ENCODE results near the gene TEX2.
"Not testable (repeated sequence)": the region's sequence is repeated elsewhere in the genome, so short reads cannot be mapped to it uniquely, and the experiment has no call there.

TEX2 gene

DNA sequence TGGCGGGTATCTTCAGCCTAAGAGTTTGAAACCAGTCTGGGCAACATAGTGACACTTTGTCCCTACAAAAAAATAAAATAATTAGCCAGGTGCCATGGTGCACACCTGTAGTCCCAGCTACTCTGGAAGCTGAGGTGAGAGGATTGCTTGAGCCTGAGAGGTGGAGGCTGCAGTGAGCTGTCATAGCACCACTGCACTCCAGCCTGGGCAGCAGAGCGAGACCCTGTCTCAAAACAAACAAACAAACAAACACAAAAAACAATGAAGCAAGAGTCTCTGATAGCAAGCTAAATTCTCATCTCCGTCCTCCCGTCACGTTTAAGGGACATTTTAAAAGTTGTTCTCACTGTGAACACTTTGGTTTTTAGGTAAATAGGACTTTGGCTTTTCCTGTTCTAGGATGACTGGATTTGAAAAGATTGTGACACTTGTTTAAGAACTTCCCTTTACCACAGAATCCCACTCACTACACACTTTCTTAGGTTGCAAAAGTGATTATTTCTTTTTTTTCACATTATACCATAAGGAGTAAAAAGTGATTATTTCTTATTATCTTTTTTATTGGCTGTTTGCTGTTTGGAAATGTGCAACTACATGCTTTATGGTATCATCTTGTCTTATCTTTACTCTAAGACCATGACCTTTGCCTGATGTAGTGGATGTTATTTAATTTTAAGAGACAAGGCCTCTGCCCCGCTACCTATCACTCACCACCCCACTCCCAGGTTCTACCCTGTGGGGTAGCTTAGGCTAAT lies 128.7 kb downstream of the TEX2 start:
- no peak for DNase-seq

DNA sequence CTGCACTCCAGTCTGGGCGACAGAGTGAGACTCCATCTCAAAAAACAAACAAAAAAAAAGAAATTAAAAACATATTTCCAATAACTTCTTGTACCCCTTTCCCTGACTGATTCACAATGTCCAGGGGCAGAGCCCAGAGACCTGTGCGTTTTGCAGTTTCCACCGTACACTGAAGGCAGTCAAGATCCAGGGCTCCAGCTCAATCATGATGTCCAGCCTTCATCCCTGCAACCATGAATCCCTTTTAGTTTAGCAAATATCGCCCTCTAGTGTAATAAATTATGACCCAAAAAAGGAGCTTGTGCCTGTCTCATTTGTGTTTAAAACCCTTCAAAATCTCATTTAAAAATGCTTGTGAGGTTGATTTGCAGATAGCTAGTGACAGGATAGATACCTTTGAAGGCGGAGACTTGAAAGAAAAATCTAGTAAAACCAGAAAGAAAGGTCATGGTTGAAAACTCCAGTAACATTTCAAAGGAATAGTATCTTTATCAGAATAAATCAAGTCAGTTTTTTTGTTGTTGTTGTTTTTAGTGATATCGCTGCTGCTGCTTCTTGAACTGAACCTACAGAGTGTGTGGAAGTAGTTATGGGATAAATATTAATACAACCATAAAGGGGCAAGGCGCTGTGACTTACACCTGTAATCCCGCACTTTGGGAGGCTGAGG lies 129.4 kb downstream of the TEX2 start:
- DNase-seq, result peak; percentile 72

DNA sequence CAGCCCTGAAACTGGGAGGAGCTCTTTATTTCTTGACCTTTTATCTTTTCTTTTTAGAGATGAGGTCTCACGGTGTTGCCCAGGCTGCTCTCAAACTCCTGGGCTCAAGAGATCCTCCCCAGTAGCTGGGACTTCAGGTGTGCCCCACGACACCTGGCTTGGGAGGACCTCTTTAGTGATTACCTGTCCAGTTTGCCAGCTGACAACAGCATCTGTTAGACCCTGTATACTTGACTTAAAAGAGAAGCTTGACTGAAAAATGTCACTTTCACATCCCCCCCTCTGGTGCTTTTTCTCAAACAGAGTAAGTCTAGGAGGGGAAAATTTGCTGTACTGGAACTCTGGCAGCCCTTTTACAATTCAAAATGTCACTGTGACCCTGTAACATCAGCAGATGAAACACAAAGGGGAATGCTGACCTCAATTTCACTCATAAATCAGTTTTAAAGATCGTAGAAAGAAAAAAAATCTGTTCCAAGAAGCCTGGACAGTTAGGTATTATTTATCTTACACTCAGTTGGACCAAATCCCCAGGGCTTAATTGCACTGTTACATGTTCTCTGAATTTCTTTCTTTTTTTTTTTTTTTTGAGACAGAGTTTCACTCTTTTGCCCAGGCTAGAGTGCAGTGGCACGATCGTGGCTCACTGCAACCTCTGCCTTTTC lies 131.3 kb downstream of the TEX2 start:
- no peak for DNase-seq

DNA sequence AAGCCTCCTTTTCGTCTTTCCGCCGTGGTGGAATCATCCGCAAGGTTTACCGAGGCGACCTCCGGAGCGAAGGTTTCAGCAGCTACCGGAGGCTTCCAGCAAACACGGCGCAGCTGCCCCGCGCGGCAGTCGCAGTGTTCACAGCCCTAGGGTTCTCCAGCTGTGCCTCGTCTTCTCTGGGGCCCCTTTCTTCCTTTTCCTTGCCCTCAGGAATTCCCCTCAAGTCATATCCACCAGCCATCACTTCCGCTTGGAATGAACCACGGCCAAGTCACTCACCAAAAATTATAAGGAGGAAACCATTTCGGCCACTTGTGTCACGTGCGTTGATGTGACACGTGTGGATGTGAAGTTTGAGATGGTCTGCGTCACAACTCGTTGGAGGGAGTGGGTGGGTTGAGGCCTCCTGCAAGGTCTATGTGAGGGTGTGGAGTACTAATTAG lies 132.5 kb downstream of the TEX2 start:
- peak; percentile 51 for DNase-seq

DNA sequence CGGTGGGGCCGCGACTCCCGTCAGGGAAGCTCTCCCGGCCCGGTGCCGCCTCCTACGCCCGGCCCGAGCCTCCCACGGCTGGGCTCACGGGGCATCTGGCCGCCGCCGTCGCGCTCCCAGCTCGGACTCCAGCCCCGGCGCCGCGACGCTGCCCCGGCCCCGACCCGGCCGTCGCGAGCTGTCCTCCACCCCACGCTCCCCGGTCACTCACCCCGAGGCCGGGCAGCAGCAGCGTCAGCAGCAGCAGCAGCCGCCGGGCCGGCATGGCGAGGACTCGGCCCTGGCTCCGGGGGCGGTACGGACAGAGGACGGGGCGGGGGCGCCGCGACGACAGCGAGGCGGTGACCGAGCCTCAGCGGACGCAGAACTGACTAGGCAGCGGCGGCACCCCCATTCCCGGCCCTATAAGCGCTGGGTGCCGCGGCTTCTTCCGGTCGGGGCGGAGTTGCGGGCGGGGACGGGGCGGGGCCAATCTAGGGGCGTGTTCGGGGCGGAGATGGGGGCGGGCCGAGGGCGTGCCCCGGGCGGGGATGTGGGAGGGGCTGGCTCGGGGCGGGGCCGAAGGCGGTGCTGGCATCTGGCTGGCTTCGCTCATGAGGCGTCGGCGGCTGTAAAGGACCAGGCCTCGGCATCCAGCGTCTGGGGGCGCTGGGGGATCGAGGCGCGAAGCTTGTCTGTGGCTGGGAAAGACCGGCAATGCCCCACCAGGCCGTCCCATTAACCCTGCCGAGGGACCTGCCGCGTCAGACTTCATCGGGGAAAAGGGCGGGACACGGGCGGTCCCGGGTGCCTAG lies 133.1 kb downstream of the TEX2 start, which contains the start of gene ERN1:
TSS of gene ERN1 (minus strand) at position 380 of the 794 bp plus-strand sequence. CDS start at position 265, 115 bp downstream.
- DNase-seq, result peak; percentile 92

DNA sequence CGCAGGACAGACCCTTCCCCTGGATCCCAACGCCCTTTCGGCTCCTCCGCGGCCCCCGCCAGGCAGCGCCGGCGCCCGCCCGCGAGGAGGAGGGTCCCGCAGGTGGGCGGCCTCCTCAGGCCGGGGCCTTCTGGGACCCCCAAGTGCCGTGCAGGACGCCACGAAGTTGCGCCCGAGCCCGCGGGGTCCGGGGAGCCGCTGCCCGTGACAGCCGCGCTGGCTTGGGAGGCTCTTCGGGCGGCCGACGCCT lies 133.6 kb downstream of the TEX2 start:
- DNase-seq, result no peak

DNA sequence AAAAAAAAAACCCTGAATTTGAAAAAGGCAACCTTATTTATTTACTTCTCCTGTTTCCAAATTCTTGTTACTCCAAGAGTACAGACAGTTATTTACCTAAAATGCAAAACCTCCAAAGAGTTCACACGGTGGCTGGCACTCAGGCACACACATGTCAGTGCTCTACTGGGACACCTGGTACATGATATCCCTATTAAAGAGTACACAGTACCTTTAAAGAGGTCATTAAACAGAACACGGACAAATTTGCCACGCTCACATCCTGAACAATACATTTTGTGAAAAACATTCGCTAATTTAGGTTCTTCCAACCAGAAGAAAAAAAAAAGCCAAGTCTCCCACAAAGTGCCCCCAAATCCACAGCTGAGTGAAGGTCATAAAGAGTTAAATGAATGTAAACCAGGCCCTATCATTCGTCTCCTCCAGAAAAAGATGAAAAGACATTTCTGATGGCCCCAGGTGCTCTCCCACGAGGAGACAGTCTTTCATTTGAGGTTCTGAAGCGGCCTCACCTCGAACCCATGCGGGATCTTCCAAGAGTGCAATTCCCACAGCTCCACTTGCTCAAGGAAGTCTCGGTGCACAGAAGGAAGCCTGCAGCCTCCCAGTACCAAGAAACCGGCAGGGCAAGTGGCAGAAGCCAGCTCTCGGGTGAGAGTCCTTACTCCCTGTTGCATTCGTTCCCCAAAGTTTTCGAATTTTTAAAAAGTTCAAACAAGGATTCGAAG lies 134.1 kb downstream of the TEX2 start:
- peak; percentile 38 for DNase-seq

DNA sequence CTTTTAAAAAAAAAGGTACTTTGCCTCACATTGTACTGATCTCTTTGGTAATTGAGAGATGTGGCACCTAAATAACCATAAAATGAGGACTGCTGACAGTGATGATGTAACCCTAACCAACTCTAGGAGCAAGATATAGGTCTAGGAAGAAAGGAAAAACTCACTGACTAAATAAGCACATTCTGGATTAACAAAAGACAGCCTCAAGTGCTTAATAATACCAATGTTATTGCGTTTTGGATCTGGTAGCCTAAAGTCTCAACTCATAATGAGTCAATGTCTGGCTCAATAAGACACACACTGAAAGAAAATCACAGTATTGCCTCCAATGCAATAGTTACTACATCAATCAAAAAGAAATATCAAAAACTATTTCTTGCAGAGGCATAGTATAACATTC lies 136.1 kb downstream of the TEX2 start:
- DNase-seq, result peak; percentile 59

DNA sequence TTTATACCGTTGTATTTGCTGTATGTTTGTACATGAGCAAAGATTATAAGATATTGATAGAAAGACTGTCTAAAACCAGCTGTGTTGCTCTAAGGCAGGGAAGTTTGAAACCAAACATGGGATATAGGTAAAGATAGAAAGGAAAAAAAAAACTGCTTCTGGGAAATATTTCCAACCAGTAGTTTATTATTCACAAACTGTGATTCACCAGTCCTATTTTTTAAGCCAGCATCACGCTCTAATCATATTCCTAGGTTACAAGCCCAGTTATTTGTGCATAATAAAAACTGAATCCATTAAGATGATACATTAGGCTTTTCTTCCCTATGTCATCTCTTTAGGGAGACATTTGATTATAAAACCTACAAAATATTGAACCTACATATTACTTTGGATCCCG lies 137.1 kb downstream of the TEX2 start:
- no peak for DNase-seq

DNA sequence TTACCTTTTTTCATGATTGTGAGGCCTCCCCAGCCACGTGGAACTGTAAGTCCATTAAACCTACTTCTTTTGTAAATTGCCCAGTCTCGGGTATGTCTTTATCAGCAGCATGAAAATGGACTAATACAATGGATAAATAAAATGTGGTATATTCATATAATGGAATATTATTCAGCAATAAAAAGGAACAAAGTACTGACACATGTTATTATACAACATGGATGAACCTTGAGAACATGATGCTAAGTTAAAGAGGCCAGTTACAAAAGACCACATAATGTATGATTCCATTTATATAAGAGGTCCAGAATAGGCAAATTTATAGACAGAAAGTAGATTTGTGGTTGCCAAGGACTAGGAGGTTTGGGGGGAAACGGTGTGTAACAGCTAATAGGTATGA lies 138.5 kb downstream of the TEX2 start:
- DNase-seq, result no peak

DNA sequence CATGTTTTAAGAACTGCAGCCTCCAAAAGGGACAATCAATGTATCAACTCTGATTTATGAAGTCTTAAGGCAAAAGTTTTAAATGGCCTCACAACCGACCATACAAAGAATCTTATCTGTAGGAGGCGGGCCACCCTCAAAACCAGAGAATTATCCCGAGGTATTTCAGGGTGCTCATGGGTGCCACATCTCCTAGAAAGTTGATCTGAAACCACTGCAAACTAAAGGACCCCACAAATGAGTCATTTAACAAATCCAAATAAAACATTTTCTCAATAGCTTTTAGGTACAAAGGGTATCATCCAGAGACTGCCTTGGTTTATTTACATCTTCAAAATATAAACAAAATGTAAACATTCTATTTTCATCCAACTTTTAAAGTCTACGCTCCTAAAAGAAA lies 139.9 kb downstream of the TEX2 start:
- DNase-seq, result no peak

DNA sequence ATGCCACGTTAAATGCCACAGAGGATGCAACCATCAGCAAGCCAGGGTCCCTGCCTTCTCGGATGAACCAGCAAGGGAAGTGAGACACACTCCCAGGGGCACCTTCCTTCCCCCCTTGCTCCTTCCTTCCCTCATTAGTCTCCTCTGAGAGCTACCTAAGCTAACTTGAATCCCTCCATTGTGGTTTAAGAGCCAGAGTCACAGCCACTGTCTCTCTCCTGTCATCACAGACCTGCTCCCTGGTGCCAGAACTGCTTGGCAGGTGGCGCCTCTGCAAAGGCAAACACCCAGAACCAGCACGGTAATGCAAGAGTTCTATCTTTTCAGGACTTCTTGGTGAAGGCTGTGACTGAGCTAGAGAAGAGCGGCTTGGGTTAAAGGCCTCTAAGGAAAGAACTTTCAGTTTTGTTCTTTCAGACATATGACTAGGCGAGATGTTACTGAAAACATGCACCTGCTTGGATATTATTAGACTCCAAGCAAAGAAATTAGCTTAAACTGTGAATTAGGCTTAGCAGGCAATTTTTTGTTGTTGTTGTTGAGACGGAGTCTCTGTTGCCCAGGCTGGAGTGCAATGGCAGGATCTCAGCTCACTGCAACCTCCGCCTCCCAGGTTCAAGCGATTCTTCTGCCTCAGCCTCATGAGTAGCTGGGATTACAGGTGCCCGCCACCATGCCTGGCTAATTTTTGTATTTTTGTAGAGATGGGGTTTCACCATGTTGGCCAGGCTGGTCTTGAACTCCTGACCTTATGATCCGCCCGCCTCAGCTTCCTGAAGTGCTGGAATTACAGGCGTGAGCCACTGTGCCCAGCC lies 141.9 kb downstream of the TEX2 start:
- not testable (repeated sequence) for DNase-seq

DNA sequence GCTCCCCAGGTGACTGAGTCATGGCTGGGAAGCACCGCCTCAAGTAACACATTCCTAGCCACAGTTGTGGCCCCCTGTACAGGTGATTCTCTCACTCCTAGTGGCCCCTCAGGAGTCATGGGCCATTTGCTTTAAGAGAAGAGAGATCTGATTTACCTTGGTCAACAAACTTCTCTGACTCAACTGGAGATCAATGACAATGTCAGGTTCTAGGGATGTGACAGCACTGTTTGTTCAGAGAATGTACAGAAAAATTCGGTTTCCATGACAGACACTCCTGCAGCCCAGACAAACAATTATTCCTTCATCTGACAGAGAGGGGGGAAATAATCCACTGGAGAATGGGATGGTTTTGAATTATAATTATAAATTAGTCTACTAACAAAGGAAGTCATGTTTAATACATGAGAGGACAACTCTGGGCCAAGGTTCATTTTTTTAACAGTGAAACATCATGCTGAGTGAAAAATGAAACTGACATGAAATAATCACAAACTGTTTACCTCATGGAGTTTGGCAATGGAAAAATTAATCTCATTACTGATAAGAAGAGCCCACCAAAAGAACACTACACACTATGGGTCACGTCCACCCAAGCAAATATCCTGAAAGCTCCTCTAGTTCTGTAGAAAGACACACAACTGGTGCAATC lies 142.8 kb downstream of the TEX2 start:
- DNase-seq, result no peak

DNA sequence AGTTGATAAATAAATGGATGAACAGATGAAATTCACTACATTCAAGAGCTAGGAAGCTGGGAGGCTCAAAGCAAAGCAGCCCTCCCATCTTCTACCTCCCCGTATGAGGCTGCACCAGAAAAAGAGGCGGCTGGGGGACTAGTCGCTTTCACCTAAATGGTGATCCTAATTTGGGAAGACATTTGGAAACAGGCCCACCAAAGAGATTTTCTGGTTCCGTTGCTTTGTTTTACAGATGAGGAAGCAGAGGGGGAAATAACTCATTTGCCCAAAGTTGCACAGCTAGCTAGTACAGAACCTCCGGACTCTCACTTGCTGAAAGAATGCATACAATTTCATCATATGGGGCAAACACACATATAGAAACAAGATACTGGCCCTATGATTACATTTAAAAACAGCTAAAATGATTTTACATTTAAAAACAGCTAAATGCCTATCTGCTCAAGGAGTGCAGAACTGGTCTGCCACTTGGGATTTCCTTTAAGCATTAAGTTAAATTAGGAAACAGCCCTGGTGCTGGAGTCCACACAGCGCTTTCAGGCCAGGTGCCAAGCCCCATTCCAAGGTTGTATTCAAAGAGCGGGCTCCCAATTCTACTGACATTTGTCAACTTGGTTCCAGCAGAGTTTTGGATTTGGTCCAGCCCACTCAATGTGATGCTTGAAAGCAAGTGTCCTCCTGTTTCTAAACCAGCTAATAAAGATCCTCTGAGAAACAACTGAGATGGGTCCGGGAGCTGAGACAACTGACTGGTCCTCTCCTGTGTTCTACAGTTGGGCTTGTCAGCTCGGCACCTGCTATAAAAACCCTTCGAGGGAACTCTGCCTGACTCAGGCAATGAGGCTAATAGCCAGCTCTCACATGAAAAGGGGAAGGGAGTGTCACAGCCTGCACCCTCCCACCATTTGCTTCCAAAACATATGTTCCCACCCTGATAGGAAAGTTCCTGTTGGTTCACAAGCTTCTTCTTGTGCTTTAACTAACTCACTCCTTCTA lies 144.8 kb downstream of the TEX2 start:
- peak; percentile 41 for DNase-seq

DNA sequence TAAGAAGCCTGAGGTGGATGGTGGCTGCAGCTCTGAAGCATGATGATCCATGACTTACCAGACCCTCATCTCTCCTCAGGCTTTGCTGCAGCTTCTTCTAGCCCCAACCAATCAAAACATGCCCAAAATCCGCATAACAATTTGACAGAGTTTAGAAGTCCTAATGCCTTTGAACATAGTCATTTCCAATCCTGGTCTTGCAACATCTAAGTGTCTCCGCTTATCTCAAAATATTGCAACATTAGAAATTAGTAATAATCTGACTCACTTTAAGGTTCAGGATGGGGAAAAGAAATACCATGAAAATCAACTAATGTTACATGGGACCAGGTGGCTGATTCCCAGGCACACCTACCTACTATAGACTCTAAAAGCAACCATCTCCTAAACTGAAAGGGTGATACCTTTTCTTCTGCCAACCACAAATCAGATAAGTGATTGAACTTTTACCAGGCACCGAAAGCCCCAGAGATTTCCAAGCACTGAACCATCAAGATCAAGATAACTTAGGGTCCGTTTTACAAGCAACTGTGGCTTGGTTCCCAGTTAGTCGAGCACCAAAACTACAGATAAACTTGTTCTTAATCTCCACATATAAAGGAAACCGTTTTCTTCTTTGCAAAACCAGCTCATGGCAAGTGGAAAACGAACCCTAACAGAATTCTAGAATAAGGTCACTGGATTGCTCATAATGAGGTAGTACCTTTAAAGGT lies 147.1 kb downstream of the TEX2 start:
- DNase-seq, result peak; percentile 84

DNA sequence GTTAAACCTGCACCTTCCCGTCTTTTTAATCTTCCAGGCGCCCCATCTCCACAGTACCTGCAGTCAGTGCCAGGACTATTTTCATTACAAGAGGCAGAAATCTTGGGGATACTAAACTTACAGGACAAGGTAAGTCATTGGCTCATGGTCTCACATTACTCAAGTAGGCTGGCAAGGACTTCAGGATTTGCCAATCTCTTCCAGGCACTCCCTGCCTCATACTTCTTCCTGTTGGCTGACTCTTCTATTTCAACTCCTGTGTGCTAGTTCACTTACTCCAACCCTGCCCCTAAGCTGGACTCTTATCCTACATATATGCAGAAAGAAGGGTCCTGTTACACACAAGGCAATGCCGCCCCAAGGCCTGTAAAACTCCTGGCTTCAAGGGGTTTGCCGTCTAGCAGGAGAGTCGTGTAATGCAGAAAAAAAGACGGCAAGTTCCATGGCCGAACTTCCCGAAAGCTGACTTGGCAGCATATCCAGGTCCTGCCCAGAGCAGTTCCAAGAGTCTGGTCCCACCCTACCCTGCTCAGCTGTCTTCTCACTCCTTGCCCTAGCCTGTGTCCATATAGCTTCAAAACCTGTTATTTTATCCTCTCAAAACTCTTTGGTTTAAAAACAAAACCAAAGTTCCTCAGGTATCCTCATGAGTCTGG lies 147.9 kb downstream of the TEX2 start:
- no peak for DNase-seq

DNA sequence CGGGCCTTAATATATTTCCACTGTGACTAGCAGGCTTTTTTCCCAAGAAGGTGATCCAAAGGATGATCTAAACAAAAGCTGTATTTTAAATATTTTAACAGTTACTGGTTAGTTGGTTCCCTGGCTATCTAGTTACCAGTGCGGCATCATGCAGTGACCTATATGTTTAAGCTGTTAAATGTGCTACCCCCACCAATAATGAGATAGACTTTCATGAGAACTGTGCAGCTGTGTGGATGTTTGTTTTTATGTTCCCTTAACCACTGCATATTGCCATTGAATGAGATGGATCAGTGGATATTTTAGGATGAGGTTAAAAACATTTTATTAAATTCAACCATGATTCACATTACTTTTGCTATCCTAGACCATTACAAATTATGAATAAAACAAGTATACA lies 150.1 kb downstream of the TEX2 start:
- DNase-seq, result no peak

DNA sequence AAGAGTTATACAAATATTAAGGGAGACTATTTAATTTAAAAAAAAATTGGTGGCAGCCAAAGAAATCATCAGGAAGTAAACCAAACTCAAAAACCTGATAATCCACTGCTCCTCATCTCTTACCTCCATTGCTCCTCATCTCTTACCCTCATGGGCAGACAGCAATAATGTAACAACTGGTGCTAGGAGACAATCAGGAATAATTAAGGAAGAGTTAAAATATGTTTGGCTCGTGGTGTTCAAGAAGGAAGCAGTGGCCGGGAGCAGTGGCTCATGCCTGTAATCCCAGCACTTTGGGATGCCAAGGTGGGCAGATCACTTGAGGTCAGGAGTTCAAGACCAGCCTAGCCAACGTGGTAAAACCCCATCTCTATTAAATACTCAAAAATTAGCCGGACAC lies 151.2 kb downstream of the TEX2 start:
- DNase-seq, result no peak

Measured in fibroblast of upper back skin (primary cell).